AG08395 (cell line): ENCODE measurements around the gene TLE3.
A peak's percentile ranks its signal among the peaks of the same experiment; 100 is the strongest.
"Not testable (repeated sequence)": the region's sequence is repeated elsewhere in the genome, so short reads cannot be mapped to it uniquely, and the experiment has no call there.

ENCODE experiments used
- DNase-seq: peaks from one replicate; pipeline ENCODE4 v3.0.0; 2012; ENCODE audit warnings: mixed read lengths, low spot score

TLE3 gene

DNA sequence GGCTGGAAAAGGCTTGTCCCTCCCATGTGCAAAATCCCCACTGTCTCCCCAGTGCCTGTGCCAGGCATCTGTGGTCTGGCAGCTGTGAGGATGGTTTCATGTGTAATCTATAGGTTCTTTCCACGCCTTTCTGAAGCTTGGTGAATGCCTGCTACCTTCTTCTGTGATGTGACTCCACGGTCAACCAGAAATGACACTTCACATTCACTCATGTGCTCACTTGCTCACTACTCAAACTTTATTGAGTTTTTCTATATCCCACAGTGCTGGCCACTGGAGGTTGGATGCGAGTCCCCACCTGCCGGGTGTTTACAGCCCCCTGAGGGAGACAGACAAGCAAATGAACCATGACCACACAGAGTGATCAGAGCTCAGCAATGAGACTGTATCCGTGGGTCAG, 27.9 kb upstream of the TLE3 start:
- no peak for DNase-seq

DNA sequence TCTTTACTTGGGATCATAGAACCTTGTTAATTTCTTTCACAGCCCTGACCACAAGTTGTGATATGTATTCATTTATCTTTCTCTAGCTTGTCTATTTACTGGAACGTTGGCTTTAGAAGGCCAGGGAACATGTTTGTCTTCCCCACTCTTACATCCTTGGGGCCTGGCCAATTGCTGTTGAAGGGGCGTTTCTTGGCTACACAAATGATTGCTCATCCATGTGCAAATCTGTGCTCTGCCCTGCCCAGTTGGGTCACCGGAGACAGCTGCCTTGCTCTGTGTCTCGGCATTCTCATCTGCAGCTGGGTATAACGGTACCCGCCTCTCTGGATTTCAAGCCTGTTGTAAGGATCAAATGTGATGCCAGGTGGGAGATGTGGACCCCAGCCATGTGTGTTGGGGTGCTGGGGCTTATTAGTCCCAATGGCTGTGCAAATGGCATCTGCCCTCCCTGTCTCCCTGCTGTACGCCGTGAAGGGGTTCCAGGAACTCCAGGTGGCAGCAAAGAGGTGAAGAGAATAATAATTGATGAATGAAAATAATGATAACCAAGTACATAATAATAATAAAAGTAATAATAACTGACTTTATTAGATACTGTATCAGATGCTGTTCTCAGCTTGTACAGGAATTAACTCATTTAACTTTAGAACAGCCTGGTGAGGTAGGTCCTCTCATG, 24.0 kb upstream of the TLE3 start:
- peak; percentile 93 for DNase-seq

DNA sequence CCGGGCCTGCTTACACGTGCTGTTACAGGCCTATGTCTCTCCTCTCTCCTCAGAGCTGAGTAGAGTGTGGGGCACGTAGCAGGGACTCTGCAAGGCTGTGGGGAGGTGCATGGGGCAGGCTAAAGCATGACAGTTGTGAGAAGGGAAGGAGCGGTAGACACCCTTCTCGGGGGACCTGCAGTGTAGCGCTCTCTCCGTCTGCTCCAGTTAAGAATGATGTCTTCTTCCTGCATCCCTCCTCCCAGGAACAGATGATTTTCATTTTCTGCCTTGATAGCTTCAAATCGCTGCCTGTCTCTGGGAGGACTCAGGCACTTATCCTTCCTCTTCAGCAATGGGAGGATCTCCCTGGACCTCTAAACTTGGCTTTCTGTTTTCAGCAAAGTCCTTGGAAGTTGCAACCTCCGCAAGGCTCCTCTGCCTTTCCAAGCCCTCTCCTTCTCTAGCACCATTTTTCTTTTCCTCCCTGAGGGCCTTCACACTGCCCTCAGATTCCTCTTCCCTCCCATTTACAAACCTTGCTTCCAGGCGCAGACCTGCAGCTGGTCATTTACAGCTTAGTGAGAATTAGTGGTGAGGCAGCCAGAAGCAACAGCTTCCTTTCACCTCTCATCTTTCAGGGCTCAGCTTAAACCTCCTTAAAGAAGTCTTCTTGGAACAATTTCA, 23.4 kb upstream of the TLE3 start:
- DNase-seq: no peak

DNA sequence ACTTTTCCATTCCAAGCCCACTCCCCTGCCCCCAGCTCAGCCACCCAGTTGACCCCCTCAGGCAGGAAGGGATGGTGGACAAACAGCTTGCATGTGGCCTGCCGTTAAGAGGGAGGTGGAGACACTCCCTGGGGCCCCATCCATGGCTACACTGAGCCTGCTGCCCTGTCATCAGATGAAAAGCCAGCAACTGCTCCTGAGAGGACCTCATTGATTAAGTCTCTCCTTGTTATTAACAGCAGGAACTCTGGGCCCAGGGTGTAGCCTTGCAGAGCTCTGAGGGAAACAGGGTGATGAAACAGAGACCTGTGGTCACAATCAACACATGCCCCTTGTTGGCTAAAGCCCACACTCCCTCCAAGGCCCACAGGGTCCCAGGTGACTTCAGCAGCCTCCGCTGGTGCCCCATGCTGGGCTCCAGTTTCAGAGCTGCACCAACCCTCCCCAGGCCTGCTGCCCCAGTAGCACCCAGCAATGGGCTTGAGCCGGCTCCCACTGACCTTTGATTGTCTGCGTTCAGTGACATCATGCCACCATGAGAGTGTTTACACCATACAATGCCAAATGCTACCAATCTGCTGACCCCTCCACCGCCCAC, 22.3 kb upstream of the TLE3 start:
- DNase-seq: no peak

DNA sequence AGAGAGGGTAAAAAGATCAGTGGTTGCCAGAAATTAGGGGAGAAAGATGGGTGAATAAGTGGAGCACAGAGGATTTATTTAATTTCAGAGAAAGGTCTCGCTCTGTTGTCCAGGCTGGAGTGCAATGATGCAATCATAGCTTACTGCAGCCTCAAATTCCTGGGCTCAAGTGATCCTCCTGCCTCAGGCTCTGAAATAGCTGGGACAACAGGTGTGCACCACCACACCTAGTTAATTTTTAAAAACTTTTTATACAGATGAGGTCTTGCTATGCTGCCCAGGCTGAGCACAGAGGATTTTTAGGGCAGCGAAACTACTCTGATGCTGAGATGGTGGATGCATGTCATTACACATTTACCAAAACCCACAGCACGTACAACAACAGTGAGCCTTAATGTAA, 20.9 kb upstream of the TLE3 start:
- no peak for DNase-seq

DNA sequence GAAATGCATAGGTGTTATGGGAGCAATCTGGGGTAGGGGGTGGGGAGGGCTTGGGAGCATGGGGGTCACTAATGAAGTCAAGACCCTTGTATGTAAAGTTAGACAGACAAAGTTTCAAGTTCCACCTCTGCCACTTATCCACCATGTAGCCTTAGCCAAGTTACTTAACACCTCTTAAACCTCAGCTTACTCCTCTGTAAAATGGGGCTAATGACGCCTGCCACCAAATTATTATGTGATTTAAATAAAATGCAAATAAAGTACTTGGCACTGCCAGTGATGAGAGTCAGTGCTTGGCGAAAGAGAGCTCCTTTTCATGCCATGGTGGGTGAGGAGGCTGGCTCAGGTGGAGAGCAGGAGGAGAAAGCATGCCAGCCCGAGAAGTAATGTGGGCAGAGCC, 18.6 kb upstream of the TLE3 start:
- DNase-seq: no peak

DNA sequence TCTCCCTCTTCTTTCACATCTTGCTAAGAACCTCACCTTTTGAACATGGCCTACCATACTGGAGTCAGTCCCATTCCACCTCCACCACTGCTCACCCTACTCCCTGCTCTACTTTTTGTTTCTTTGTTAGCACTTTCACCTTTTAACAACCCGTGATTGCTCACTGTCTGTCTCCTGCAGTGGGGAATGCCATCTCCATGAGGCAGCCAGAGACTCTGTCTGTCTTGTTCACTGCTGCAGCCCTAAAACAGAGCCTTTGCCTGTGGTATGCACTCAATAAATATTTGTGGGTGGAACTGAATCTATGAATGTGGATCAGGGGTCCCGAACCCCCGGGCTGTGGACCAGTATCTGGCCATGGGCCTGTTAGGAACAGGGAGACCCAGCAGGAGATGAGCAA, 16.5 kb upstream of the TLE3 start:
- DNase-seq: no peak

DNA sequence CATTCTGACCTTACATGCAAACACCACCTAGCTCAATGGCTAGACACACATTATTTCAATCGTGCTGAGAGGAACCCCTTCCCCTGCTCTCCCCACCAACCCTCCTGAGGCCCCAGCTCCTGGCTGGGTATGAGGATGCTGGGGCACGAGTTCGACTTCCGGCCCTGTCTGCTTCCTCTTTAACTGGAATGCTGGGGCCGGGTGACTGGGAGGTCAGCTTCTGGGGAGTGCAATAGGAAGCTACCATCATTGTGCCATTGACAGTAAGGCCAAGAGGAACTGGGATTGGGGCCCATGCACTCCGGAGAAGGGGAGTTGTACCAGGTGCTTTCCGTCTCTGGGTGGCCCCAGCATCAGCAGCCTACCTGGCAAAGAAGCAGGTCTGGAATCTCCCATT, 15.6 kb upstream of the TLE3 start:
- DNase-seq: no peak

DNA sequence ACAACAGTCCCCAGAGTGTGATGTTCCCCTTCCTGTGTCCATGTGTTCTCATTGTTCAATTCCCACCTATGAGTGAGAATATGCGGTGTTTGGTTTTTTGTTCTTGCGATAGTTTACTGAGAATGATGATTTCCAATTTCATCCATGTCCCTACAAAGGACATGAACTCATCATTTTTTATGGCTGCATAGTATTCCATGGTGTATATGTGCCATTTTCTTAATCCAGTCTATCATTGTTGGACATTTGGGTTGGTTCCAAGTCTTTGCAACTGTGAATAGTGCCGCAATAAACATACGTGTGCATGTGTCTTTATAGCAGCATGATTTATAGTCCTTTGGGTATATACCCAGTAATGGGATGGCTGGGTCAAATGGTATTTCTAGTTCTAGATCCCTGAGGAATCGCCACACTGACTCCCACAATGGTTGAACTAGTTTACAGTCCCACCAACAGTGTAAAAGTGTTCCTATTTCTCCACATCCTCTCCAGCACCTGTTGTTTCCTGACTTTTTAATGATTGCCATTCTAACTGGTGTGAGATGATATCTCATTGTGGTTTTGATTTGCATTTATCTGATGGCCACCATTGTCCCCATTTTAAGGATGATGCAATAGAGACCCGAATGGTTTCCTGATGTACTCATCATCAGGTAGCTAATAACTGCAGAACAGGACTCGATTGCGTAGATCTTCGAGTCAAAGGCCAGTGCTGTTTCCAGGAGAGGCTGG, 15.0 kb upstream of the TLE3 start:
- DNase-seq: not testable (repeated sequence)

DNA sequence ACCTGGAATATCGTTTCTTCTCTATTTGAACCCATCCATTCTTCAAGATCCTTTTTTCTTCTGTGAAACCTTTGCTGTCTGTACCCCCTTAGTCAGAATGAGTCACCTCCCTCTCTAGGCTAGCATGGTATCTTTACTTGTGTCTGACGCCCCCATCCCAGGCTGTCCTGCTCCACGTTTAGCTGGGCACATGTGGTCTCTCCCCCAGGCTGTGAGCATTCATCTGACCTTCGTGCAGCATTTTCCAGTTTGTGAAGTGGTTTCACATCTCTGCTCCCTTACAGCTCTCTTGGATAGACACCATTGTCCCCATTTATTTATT, 14.3 kb upstream of the TLE3 start:
- no peak for DNase-seq

DNA sequence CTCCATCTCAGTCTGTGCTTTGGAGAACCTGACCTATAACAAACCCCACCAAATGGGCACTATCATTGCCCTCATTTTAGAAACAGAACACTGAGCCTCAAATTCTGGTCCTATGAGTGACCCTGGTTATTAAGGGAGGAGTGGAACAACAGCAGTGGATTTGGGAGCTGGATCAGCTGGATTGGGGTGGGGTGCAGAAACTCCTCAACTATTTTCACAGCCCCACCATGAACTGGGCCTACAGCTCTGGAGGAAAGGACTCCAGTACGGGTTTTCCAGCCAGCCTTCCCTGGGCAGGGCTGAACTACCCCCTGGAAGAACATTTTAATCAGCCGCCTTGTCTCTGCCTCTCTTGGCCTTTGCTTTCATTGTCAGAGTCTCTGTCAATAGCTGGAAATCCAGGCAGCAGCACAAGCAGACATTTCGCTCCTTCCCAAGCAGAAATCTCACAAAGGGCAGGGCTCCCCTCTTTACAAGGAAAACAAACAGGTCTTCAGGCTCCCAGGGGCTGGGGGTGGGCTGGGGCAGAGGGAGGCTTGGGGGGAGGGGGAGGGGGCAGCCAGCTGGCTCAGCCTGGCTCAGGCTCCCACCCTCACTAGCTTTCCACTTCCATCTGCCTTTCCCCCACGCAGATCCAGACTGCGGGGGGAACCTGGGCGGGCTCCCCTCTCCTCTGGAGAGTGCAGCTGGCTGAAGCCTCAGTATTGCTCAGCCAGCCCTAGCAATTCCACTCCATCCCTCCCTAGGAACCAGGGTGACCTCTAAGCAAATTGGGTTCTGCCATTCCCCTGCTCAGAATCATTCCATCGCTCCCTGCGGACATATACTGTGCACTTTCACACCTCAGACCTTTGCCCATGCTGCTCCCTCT, 13.7 kb upstream of the TLE3 start:
- peak; percentile 73 for DNase-seq

DNA sequence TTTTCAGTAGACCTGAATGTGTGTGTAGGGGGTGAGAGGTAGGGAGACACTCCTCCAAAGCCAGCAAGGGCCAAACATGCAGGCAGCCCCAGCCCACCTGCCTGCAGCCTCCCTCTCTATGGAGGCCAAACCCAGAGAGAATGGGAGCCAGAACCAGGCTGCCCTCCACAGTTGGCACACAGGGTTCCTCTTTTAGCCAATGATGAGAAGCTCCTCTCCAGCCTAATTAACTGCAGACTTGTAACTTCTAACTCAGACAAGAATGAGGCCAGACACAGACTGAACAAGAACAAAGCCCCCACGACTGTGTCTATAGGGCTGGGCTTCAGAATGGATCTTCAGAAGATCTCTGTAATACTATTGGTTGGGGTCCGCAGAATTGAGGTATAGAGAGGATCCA, 12.3 kb upstream of the TLE3 start:
- no peak for DNase-seq

DNA sequence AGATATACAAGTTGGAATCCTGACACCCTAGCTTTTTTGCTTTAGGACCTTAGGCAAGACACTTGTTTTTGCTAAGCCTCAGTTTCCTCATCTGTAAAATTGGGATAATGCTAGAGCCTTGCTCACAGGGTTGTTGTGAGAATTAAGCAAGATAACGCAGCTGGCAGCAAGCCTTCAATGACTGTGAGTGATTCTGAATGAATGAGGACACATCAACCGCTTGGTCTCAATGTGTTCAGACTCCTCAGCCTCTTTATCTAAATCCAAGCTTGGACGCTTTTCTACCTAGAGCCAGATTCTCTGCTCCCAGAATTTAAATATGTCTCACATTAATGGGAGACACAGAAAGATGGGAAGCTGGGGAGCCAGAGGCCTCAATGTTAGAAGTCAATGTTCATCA, 11.8 kb upstream of the TLE3 start:
- no peak for DNase-seq

DNA sequence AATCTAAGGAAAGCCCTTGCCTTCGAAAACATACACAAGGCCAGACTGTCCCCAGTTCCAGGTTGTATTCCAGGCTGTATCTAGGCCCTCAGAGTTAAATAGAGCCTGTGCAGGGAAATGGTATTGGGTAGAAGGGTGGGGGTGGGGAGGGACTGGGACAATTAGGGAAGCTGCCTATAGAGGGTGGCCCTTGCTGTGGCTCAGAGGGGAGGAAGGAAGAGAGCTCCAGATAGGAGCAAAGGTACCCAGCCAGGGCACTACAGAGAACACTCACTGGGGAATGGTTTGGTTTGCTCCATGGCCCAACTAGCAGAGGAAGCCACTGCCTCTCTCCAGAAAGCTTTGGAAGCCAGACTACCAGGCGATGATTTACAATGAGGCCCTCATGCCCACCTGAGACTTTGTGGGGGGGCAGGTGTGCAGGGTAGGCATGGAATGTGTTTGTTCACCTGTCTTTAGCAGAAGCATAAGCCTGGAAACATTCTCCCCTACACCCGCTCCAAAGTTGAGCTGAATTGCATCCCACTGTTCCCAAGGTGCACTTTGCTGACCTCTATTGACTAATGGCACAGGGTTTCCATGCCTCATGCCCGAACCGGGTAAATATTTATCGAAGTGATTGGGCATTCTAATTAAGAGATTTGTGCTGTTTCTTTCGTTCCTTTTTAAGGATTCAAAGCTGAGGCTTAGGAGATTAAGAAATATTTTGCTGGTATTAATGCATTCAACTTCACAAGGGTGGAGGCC, 6.3 kb upstream of the TLE3 start:
- DNase-seq: no peak

DNA sequence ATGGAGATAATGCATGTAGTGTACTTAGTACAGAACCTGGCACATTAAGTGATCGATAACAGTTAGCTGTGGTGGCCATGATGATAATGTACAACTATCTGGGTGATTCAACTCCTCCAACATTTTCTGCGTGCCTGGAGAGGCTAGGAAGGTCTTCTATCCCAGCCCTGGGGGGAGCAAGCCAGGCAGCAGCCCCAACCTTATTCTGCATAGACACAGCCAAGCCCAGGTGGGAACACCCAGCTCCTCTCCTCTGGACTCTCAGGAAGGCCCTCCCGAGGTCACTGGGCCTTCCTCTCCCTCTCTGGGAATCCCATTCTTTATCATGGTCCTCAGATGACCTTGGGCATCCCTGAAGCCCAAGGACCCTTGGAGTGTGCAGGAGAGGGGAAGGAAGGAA, 5.1 kb upstream of the TLE3 start:
- DNase-seq: no peak

DNA sequence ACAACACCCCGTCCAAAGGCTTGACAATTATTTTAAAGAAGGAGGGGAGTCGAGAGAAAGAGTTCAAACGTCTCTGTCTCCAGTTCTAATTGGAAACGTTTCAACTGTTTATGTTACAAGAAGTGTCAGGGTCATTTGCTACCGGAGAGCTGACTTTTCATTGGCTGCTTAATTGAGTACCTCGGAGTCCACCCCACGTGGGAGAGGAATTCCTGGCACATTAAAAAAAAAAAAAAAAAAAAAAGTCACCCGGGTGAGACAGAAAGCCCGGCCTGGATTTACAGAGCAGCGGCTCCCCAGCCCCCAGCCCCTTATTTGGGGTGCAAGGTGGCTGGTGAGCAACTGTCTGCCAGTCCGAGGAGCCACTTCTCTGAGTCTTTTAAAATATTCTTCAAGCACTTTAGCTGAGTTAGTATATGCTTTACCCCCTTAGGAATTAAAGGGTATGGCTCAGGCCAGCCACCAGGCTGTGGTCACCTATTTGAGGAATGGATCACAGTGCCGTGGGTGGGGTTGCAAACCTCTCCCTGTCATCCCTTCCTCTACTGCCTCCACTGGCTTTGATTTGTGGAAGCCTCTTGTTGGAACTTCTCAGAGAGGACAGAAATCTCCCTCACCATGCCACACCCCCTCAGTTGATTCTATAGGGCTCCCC, 3.9 kb upstream of the TLE3 start:
- DNase-seq: peak; percentile 76

DNA sequence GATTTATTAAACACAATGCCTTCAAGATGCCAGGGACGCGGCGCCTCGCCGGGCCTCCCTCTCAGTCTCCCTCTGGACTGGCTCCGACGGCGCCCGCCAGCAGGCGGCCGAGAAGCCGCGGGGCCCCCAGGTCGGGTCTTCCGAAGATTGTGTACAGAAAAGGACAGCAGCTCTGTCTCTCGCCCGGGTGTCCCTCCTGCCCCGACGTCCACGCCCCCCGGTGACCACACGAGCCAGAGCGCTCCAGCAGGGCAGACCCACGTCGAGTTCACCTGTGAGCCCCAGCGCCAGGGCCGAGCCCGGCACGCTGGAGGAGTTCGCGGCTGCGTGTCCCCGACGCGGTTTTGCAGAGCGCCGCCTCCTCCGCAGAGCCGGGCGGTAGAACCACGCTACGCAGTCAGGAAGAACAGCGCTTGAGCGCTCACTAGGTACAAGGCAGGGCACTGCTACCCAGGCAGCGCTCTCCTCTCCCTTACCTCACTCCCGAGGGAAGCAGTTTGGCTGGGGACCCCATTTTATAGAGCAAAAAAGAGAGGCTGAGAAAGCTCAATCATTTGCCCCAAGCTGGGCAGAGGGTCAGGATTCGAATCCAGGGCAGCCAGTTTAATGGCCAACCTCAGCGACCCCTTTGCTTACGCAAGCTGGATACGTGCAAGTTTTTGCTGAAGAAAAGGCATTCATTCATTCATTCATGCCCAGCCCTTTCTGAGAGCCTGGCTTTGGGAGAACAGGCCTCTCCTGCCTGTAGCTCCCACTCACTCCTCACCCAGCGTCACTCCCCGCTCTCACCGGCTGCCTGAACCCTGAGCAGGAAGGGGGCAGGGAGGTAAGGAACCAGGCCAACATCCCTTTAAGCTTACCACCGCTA, 3.0 kb upstream of the TLE3 start:
- no peak for DNase-seq

DNA sequence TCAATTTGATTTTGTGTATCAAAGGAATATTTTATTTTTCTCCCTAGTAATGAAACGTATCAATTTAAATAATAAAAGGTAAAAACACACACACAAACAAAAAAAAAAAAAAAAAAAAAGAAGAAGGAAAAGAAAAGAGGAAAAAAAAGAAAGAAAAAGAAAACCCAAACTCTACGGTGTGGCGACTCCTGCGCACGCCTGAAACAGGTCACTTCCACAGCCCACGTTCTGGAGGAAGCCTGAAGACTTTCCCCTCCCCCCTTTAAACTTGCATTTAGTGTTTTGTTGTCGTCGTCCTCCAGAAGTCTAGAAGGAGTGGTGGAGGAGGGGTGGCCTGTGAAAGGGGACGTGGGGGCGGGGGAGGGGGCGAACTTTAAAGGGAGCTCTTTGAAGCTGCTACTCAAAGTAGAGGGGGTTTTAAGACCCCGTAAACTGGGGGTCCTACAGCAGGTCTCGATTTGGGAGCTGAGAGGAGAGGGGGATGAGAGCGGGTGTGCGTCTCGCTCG, 2.3 kb upstream of the TLE3 start:
- DNase-seq: no peak

DNA sequence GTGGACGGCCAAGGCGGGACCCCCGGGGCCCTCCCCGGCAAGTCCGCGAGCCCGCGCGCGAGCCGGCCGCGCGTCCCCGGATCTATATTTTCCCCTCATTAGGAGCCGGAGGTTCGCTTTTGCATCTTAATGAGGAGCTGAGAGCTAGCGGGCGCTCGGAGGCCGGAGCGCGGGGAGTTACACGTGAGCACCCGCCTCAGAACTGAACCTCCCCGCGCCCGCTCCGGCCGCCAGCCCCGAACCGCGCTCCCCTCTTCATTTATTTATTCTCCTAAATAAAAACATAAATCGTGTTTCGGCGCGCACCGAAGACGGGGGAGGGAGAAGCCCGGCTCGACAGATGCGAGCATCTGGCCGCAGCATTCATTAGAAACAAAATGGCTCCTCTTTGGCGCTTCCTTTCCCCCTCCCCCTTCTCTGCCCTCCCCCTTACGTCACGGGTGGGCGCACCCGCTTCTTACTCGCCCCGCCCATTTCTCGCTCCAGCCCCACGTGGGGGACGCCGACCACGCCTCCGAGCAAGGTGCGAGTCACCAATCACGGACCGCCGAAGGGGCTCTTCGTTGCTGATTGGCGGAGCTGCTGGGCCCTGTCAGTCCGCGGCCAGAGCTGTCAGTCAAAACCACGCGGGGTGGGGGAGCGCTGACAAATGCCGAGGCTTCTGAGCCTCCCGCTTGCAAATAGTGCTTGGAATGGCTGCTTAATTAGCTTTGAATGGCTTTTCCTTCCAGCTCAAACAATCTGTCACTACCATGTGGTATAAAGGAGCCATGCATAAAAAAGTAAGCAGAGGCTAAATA, 1.6 kb upstream of the TLE3 start:
- peak; percentile 100 for DNase-seq
